Muscle layer of duodenum (tissue), 2 donors: ENCODE measurements around the gene DOCK8.

Experiments used
- H3K27ac ChIP-seq: one replicate; pipeline ENCODE4 v1.7.0; 2013; ENCODE audit warnings: mild to moderate bottlenecking, low read length
- H3K27me3 ChIP-seq: one replicate; pipeline ENCODE4 v1.7.0; 2013; ENCODE audit warnings: low read depth, mild to moderate bottlenecking, control low read depth, low read length
- H3K36me3 ChIP-seq, 2 donors: one replicate each; pipeline ENCODE4 v1.7.0; 2013; ENCODE audit warnings: low read length in 2 of 2, control low read depth in 1 of 2, mild to moderate bottlenecking in 1 of 2; ENCODE audit not compliant: insufficient read depth in 2 of 2, control insufficient read depth in 1 of 2
- H3K4me1 ChIP-seq, 2 donors: one replicate each; pipeline ENCODE4 v1.7.0; 2013; ENCODE audit warnings: low read length in 2 of 2, mild to moderate bottlenecking in 2 of 2, control low read depth in 1 of 2, moderate library complexity in 1 of 2; ENCODE audit not compliant: insufficient read depth in 2 of 2, control insufficient read depth in 1 of 2
- H3K4me3 ChIP-seq, 2 donors: one replicate each; pipeline ENCODE4 v1.7.0; 2013; ENCODE audit warnings: low read length in 2 of 2, low read depth in 1 of 2, mild to moderate bottlenecking in 1 of 2
- H3K9me3 ChIP-seq, 2 donors: one replicate each; pipeline ENCODE4 v1.7.0; 2013; ENCODE audit warnings: low read length in 2 of 2, control low read depth in 1 of 2, mild to moderate bottlenecking in 1 of 2; ENCODE audit not compliant: control insufficient read depth in 1 of 2
- donor health status: healthy.

Gene DOCK8

GRCh38 chr9:489198-490197 is 274.8 kb downstream of the DOCK8 start:
- no peak overlapping the region for H3K4me3 ChIP-seq
- no peaks in the 10 kb centered on the region for H3K36me3 ChIP-seq
- no peaks in the 10 kb centered on the region for H3K9me3 ChIP-seq
- no peaks in the 10 kb centered on the region for H3K27me3 ChIP-seq
- H3K4me1 ChIP-seq: no peaks in the 10 kb centered on the region
- no peak overlapping the region for H3K27ac ChIP-seq

DNA sequence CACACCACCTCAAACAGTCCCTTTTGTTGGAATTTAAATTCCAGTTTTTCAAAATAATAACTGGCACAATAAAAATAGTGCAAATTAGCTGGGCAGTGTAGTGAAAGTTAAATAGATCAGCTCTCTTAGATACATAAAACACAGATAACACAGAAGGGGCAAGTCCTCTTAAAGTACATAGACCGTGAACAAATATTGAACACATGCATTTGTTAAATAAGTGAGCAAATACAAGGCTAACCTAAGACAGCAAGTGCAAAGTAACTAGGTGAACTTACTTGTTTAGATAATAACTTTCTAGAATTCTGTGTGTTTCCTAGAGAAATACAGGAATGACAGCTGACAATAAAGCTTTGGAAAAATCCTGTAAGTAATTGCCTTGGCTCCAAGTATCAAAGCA is 280.1 kb downstream of the DOCK8 start:
- H3K9me3 ChIP-seq: no peaks in the 10 kb centered on the region
- H3K4me1 ChIP-seq: no peaks in the 10 kb centered on the region
- H3K27ac ChIP-seq: no peak overlapping the region
- H3K4me3 ChIP-seq: no peak overlapping the region
- H3K36me3 ChIP-seq: no peaks in the 10 kb centered on the region
- no peaks in the 10 kb centered on the region for H3K27me3 ChIP-seq

DNA sequence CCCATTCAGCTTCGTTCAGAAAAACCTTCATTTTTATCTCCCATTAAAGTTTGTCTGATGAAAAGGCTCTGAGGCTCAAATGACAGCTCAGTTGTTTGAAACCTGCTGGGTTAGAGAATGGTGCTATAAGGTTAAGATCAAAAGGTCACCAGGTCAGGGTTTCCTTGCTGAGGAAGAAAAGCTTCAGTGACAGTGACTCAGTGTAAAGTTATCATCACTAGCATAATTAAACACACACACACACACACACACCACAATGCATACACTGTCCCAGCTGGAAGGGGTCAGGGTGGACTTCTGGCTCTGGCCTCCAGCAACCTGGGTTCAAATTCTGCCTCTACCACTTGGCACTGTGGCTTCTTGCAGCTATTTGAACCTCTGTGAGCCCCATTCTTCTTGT is 281.1 kb downstream of the DOCK8 start:
- Histone ChIP-seq H3K27ac (no peak overlapping the region), H3K4me3 (no peak overlapping the region), H3K36me3 (no peaks in the 10 kb centered on the region), H3K9me3 (no peaks in the 10 kb centered on the region), H3K4me1 (no peaks in the 10 kb centered on the region), H3K27me3 (no peaks in the 10 kb centered on the region)

DNA sequence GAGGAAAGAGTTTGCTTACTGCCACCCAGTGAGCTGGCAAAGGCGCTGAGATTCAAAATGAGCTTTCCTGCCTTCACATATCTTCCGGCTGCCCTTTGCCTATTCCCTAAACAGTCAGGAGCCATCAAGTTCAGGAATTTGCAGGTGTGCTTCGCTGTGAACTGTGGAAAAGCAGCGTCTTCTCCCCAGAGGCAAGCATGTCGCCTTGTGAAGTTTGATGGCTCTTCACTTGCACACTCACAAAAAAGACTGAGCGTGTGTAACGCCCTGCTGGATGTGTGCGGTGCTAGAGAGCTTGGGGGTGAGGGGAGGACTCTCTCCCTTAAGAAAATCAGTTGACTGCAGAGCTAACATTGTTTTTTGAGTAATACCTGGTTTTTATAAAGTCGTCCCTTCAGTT is 288.7 kb downstream of the DOCK8 start:
- H3K9me3 ChIP-seq: no peaks in the 10 kb centered on the region
- H3K27ac ChIP-seq: peak overlapping the region; percentile 56
- no peaks in the 10 kb centered on the region for H3K36me3 ChIP-seq
- H3K4me1 ChIP-seq: peaks cover 3 to 5% of the 10 kb centered on the region in 2 donors
- H3K27me3 ChIP-seq: no peaks in the 10 kb centered on the region
- peak overlapping the region; percentile 78 to 87 for H3K4me3 ChIP-seq

GRCh38 chr9:503881-504852 is 289.5 kb downstream of the DOCK8 start, which contains the start of gene KANK1:
KANK1 (plus strand) TSS chr9:504695.
- Histone ChIP-seq H3K4me3 (peak within 1 kb of the TSS; percentile 78 to 87), H3K9me3 (no peaks in the 10 kb centered on the region), H3K36me3 (no peaks in the 10 kb centered on the region), H3K4me1 (peaks cover 3 to 5% of the 10 kb centered on the region in 2 donors), H3K27ac (peak within 1 kb of the TSS; percentile 56), H3K27me3 (no peaks in the 10 kb centered on the region)

DNA sequence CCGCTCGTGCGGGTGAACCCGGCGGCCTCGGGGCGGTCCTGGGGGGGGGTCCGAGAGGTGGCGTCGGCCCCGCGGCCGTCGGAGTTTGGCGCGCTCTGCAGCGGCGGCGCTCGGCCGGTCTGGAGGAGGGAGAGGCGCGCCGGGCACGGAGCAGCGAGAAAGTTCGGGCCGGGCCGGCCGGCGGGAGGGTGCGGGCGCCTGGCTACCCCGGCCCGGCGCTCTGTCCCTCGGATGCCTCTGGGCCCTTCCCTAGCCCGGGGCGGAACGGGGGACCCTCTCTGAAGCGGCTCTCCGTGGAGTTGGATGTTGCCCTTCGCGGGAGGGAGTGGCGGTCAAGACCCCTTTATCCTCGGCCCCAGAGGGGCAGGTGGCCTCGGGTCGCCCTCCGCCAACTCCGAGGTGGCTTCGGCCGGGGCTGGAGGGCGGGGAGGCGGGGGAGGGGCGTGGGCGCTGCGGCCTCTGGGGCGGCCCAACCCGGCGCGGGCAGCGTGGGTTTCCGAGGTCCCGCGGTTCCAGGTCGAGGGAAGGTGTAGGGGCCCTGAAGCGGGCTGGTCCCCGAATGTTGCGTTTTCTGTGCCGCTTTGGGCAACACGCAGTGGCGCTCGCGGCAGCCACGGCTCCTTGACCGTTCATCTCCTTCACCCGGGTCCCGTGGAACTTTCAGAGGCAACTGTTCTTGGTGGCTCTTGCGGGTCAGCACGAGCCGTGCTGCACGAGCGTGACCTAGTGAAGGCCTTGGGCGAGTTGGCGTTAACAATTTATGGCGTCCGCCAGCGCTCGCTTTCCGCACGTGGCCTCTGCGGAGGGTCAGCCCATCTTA is 290.5 kb downstream of the DOCK8 start:
- no peaks in the 10 kb centered on the region for H3K9me3 ChIP-seq
- no peak overlapping the region for H3K27ac ChIP-seq
- no peaks in the 10 kb centered on the region for H3K36me3 ChIP-seq
- peak overlapping the region; percentile 63 to 87 for H3K4me3 ChIP-seq
- H3K27me3 ChIP-seq: no peaks in the 10 kb centered on the region
- peaks cover 3 to 5% of the 10 kb centered on the region in 2 donors for H3K4me1 ChIP-seq

DNA sequence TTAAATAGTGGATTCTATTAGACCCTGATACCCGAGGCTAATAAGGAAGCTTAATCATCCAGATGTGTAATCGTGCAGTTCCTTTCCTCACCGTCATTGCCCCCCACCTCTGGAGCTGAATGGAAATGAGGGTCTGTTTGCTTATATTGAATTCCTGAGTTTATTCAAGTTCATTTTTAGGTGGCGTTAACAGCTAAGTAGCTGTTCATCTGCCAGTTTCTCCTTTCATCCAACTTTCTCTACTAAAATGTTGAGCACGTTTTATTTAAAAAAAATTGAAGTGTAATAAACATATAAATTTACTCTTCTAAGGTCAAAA is 291.0 kb downstream of the DOCK8 start:
- H3K27me3 ChIP-seq: no peaks in the 10 kb centered on the region
- H3K27ac ChIP-seq: peak overlapping the region; percentile 21
- H3K9me3 ChIP-seq: no peaks in the 10 kb centered on the region
- H3K4me1 ChIP-seq: peaks cover 3 to 5% of the 10 kb centered on the region in 2 donors
- peak overlapping the region; percentile 63 to 87 for H3K4me3 ChIP-seq
- H3K36me3 ChIP-seq: no peaks in the 10 kb centered on the region

DNA sequence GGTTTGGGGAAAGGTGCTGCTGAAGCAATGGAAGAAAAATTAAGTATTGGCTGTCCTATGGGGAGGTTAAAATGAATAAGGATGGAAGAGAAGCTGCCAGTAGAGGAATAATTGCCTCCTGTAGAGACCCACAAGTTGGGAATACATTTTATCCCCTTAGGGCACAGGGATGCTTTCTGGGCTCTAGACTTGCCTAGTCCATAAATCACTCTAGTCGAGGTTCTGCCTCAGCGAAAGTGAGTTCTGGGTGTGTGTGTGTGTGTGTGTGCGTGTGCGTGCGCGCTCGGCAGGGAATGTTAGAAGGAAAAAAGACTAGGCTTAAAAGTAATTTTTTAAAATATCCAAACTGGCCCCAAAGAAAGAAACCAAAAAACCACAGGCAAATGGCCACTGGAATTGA is 291.6 kb downstream of the DOCK8 start:
- Histone ChIP-seq H3K27me3 (no peaks in the 10 kb centered on the region), H3K27ac (peak overlapping the region; percentile 21), H3K4me3 (peak overlapping the region in 1 of 2 donors; percentile 16), H3K9me3 (no peaks in the 10 kb centered on the region), H3K4me1 (peaks cover 3 to 5% of the 10 kb centered on the region in 2 donors), H3K36me3 (no peaks in the 10 kb centered on the region)

DNA sequence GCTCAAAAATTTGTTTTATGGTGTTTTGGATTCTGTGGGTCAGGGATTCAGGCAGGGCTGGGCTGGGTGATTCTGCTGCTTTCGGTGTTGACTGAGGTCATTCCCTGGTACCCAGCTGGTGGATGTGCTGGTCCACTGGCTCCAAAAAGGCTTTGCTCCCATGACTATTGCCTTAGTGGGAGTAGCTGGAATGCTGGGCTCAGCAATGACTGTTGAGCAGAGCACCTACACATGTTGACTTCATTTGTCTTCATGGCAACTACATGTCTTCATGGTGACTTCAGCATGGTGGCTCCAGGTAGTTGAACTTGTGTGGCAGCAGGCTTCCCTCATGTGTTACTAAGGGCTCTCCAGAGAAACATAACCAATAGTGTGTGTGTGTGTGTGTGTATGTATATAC is 297.2 kb downstream of the DOCK8 start:
- Histone ChIP-seq H3K9me3 (no peaks in the 10 kb centered on the region), H3K36me3 (no peaks in the 10 kb centered on the region), H3K4me3 (no peak overlapping the region), H3K27ac (no peak overlapping the region), H3K4me1 (no peaks in the 10 kb centered on the region), H3K27me3 (no peaks in the 10 kb centered on the region)

GRCh38 chr9:512555-513272 is 298.0 kb downstream of the DOCK8 start:
- Histone ChIP-seq H3K4me3 (no peak overlapping the region), H3K27ac (no peak overlapping the region), H3K27me3 (no peaks in the 10 kb centered on the region), H3K36me3 (no peaks in the 10 kb centered on the region), H3K9me3 (no peaks in the 10 kb centered on the region), H3K4me1 (no peaks in the 10 kb centered on the region)
